Muscle layer of colon (tissue), 2 donors: ENCODE data around the gene DAP3.
A peak's percentile ranks its signal among the peaks of the same experiment; 100 is the strongest.
"Not testable (repeated sequence)": the region's sequence is repeated elsewhere in the genome, so short reads cannot be mapped to it uniquely, and the experiment has no call there.

ENCODE experiments used
- H3K27ac ChIP-seq: one replicate; pipeline ENCODE4 v1.7.0; 2013; ENCODE audit warnings: low read depth, mild to moderate bottlenecking, low read length, moderate library complexity
- H3K27me3 ChIP-seq, 2 donors: one replicate each; pipeline ENCODE4 v1.7.0; 2013; ENCODE audit warnings: low read length in 2 of 2, mild to moderate bottlenecking in 2 of 2; ENCODE audit not compliant: insufficient read depth in 2 of 2, control insufficient read depth in 1 of 2
- H3K36me3 ChIP-seq: one replicate; pipeline ENCODE4 v1.7.0; 2013; ENCODE audit warnings: mild to moderate bottlenecking, low read length; ENCODE audit not compliant: insufficient read depth
- H3K4me1 ChIP-seq: one replicate; pipeline ENCODE4 v1.7.0; 2013; ENCODE audit warnings: mild to moderate bottlenecking, low read length; ENCODE audit not compliant: insufficient read depth
- H3K4me3 ChIP-seq, 2 donors: one replicate each; pipeline ENCODE4 v1.7.0; 2013; ENCODE audit warnings: low read length in 2 of 2, low read depth in 1 of 2, mild to moderate bottlenecking in 1 of 2, moderate library complexity in 1 of 2
- H3K9ac ChIP-seq: one replicate; pipeline ENCODE4 v1.7.0; 2013; ENCODE audit warnings: low read length
- H3K9me3 ChIP-seq: one replicate; pipeline ENCODE4 v1.7.0; 2013; ENCODE audit warnings: mild to moderate bottlenecking, low read length
- donor health status: abdominal sarcoma.
- donor health status: Adenocarcinoma of cecum.

DAP3 gene

GRCh38 chr1:155719703-155720102 is 30.8 kb downstream of the DAP3 start:
- H3K9me3 ChIP-seq = no peaks in the 10 kb centered on the region
- no peak overlapping the region for H3K27ac ChIP-seq
- no peaks in the 10 kb centered on the region for H3K4me1 ChIP-seq
- no peaks in the 10 kb centered on the region for H3K27me3 ChIP-seq
- no peak overlapping the region for H3K4me3 ChIP-seq
- no peak overlapping the region for H3K9ac ChIP-seq
- H3K36me3 ChIP-seq = no peaks in the 10 kb centered on the region

GRCh38 chr1:155725142-155725541 is 36.3 kb downstream of the DAP3 start:
- Histone ChIP-seq H3K27me3 (no peaks in the 10 kb centered on the region), H3K4me1 (no peaks in the 10 kb centered on the region), H3K4me3 (no peak overlapping the region), H3K9ac (no peak overlapping the region), H3K9me3 (no peaks in the 10 kb centered on the region), H3K36me3 (peaks cover 6% of the 10 kb centered on the region), H3K27ac (no peak overlapping the region)

GRCh38 chr1:155729031-155729898 is 40.4 kb downstream of the DAP3 start:
- Histone ChIP-seq H3K4me3 (no peak overlapping the region), H3K9ac (no peak overlapping the region), H3K27ac (no peak overlapping the region), H3K4me1 (no peaks in the 10 kb centered on the region), H3K36me3 (peaks cover 16% of the 10 kb centered on the region), H3K27me3 (no peaks in the 10 kb centered on the region), H3K9me3 (no peaks in the 10 kb centered on the region)

GRCh38 chr1:155740995-155741394 is 52.1 kb downstream of the DAP3 start:
- Histone ChIP-seq H3K9ac (no peak overlapping the region), H3K36me3 (peaks cover 5% of the 10 kb centered on the region), H3K27ac (no peak overlapping the region), H3K27me3 (no peaks in the 10 kb centered on the region), H3K9me3 (no peaks in the 10 kb centered on the region), H3K4me1 (no peaks in the 10 kb centered on the region), H3K4me3 (no peak overlapping the region)

GRCh38 chr1:155741908-155742307 is 53.0 kb downstream of the DAP3 start:
- H3K4me1 ChIP-seq = no peaks in the 10 kb centered on the region
- no peaks in the 10 kb centered on the region for H3K27me3 ChIP-seq
- no peak overlapping the region for H3K9ac ChIP-seq
- no peaks in the 10 kb centered on the region for H3K9me3 ChIP-seq
- no peak overlapping the region for H3K4me3 ChIP-seq
- peaks cover 3% of the 10 kb centered on the region for H3K36me3 ChIP-seq
- no peak overlapping the region for H3K27ac ChIP-seq

- Histone ChIP-seq H3K27ac (peak overlapping the region; percentile 47), H3K4me1 (no peaks in the 10 kb centered on the region), H3K9me3 (no peaks in the 10 kb centered on the region), H3K4me3 (peak overlapping the region; percentile 47 to 69), H3K9ac (peak overlapping the region; percentile 31), H3K36me3 (no peaks in the 10 kb centered on the region), H3K27me3 (no peaks in the 10 kb centered on the region)
Measured at GRCh38 chr1:155744711-155745283, 55.9 kb downstream of the DAP3 start.

- H3K4me1 ChIP-seq, H3K27me3 ChIP-seq, H3K9me3 ChIP-seq, H3K36me3 ChIP-seq: not testable (repeated sequence)
- Histone ChIP-seq H3K9ac (peak overlapping the region; percentile 31), H3K4me3 (peak overlapping the region; percentile 47 to 69), H3K27ac (peak overlapping the region; percentile 47)
Measured at GRCh38 chr1:155745284-155746228, 56.7 kb downstream of the DAP3 start.

- H3K9me3 ChIP-seq, H3K27ac ChIP-seq, H3K36me3 ChIP-seq, H3K4me3 ChIP-seq, H3K9ac ChIP-seq, H3K4me1 ChIP-seq, H3K27me3 ChIP-seq: not testable (repeated sequence)
Measured at GRCh38 chr1:155747586-155747985, 58.7 kb downstream of the DAP3 start.

- not testable (repeated sequence) for H3K27ac ChIP-seq, H3K9ac ChIP-seq
- peaks cover 13% of the 10 kb centered on the region for H3K36me3 ChIP-seq
Measured at GRCh38 chr1:155748141-155748540, 59.2 kb downstream of the DAP3 start.

GRCh38 chr1:155759017-155759416 is 70.1 kb downstream of the DAP3 start:
- H3K4me3 ChIP-seq, H3K4me1 ChIP-seq, H3K9ac ChIP-seq, H3K27ac ChIP-seq, H3K27me3 ChIP-seq, H3K9me3 ChIP-seq: not testable (repeated sequence)
- H3K36me3 ChIP-seq = peaks cover 49% of the 10 kb centered on the region

More at GRCh38 chr1:155748141-155748540, 59.2 kb downstream of the DAP3 start:
- H3K9me3 ChIP-seq, H3K27me3 ChIP-seq, H3K4me1 ChIP-seq, H3K4me3 ChIP-seq: not testable (repeated sequence)

GRCh38 chr1:155759966-155760630 is 71.2 kb downstream of the DAP3 start:
- no peak overlapping the region for H3K27ac ChIP-seq
- H3K4me1 ChIP-seq = no peaks in the 10 kb centered on the region
- no peaks in the 10 kb centered on the region for H3K9me3 ChIP-seq
- peaks cover 53% of the 10 kb centered on the region for H3K36me3 ChIP-seq
- no peak overlapping the region for H3K9ac ChIP-seq
- no peaks in the 10 kb centered on the region for H3K27me3 ChIP-seq
- H3K4me3 ChIP-seq = no peak overlapping the region
